Stimulated activated CD4-positive, alpha-beta T cell treated with anti-CD3 and anti-CD28 coated beads, Interleukin-4, amount 100 ng/mL, for 1 hour (primary cell): ENCODE measurements around the gene FOXP1.
A peak's percentile ranks its signal among the peaks of the same experiment; 100 is the strongest.

Experiments used
- DNase-seq: peaks from one replicate; pipeline ENCODE4 v3.0.0-alpha.2; 2020

Gene FOXP1

GRCh38 chr3:71319771-71320170, 263.8 kb downstream of the FOXP1 start:
- DNase-seq = no peak

GRCh38 chr3:71318458-71318827, 265.1 kb downstream of the FOXP1 start:
- no peak for DNase-seq

GRCh38 chr3:71317749-71318457, 265.6 kb downstream of the FOXP1 start:
- DNase-seq = no peak

GRCh38 chr3:71317140-71317539, 266.4 kb downstream of the FOXP1 start:
- no peak for DNase-seq

GRCh38 chr3:71316066-71316777, 267.3 kb downstream of the FOXP1 start:
- DNase-seq = no peak

- DNase-seq = no peak
Measured at GRCh38 chr3:71315431-71315830, 268.1 kb downstream of the FOXP1 start.

- no peak for DNase-seq
Measured at GRCh38 chr3:71313844-71314243, 269.7 kb downstream of the FOXP1 start.

GRCh38 chr3:71312461-71312860, 271.1 kb downstream of the FOXP1 start:
- DNase-seq = no peak

GRCh38 chr3:71311661-71312046, 271.9 kb downstream of the FOXP1 start:
- DNase-seq = no peak

GRCh38 chr3:71310980-71311660, 272.4 kb downstream of the FOXP1 start:
- DNase-seq = no peak

GRCh38 chr3:71310359-71310979, 273.1 kb downstream of the FOXP1 start:
- DNase-seq = no peak

- DNase-seq = no peak
Measured at GRCh38 chr3:71309886-71310285, 273.6 kb downstream of the FOXP1 start.

GRCh38 chr3:71309342-71309741, 274.2 kb downstream of the FOXP1 start:
- peak; percentile 33 for DNase-seq

GRCh38 chr3:71308836-71309235, 274.7 kb downstream of the FOXP1 start:
- DNase-seq = no peak

- DNase-seq = no peak
Measured at GRCh38 chr3:71307991-71308697, 275.4 kb downstream of the FOXP1 start.

GRCh38 chr3:71305231-71306206, 278.0 kb downstream of the FOXP1 start:
- peak; percentile 33 for DNase-seq

- peak; percentile 37 for DNase-seq
Measured at GRCh38 chr3:71304684-71305083, 278.8 kb downstream of the FOXP1 start.

GRCh38 chr3:71304247-71304646, 279.3 kb downstream of the FOXP1 start:
- no peak for DNase-seq

- DNase-seq = peak; percentile 16
Measured at GRCh38 chr3:71303627-71304200, 279.8 kb downstream of the FOXP1 start.

- DNase-seq = no peak
Measured at GRCh38 chr3:71302604-71303003, 280.9 kb downstream of the FOXP1 start.

GRCh38 chr3:71300951-71301393, 282.6 kb downstream of the FOXP1 start:
- DNase-seq = no peak
